RWPE2 (cell line): ENCODE results near the gene PCDHGA10.

Experiments used
- ATAC-seq: fragments of 200-7000 bp; cut with Tn5 transposase; 3 replicates; pipeline ENCODE4 v1.9.1; 2021; ENCODE audit warnings: low read depth
- DNase-seq: peaks from one replicate; pipeline ENCODE4 v3.0.0-alpha.2; 2020; ENCODE audit warnings: low spot score
- H3K27ac ChIP-seq: fragments of 450-650 bp; 2 replicates; pipeline ENCODE4 v1.5.1; 2017; ENCODE audit warnings: mild to moderate bottlenecking; ENCODE audit not compliant: poor library complexity, severe bottlenecking
- H3K27me3 ChIP-seq: fragments of 250-450 bp; sonication (Bioruptor Pico); 2 replicates; pipeline ENCODE4 v1.5.1; 2021; ENCODE audit warnings: mild to moderate bottlenecking, moderate library complexity; ENCODE audit not compliant: insufficient read depth, poor library complexity, severe bottlenecking
- H3K36me3 ChIP-seq: fragments of 250-450 bp; sonication (Bioruptor Pico); 2 replicates; pipeline ENCODE4 v1.5.1; 2020; ENCODE audit warnings: low read depth, mild to moderate bottlenecking, moderate library complexity
- H3K4me1 ChIP-seq: fragments of 250-450 bp; sonication (Bioruptor Pico); 2 replicates; pipeline ENCODE4 v1.5.1; 2021; ENCODE audit warnings: mild to moderate bottlenecking, moderate library complexity; ENCODE audit not compliant: insufficient read depth, poor library complexity, severe bottlenecking
- H3K4me3 ChIP-seq: fragments of 250-450 bp; sonication (Bioruptor Pico); 2 replicates; pipeline ENCODE4 v1.5.1; 2021; ENCODE audit warnings: mild to moderate bottlenecking, moderate library complexity; ENCODE audit not compliant: severe bottlenecking
- H3K9me3 ChIP-seq: fragments of 250-450 bp; sonication (Bioruptor Pico); 2 replicates; pipeline ENCODE4 v1.5.1; 2021; ENCODE audit warnings: mild to moderate bottlenecking, moderate library complexity; ENCODE audit not compliant: severe bottlenecking
- CTCF ChIP-seq: fragments of 450-650 bp; IDR thresholded peaks from one replicate; pipeline ENCODE4 v1.5.1; 2017; ENCODE audit warnings: mild to moderate bottlenecking, moderate library complexity; ENCODE audit not compliant: poor library complexity, severe bottlenecking

PCDHGA10 gene

GRCh38 chr5:141420855-141421488 lies 8.2 kb downstream of the PCDHGA10 start, which contains the start of gene PCDHGA11:
PCDHGA11 (plus strand) TSS chr5:141421051; CDS start chr5:141421228, 177 bp downstream.
- Histone ChIP-seq H3K9me3 (peaks cover 65% of the 10 kb centered on the region), H3K27ac (no peak within 1 kb of the TSS), H3K27me3 (no peaks in the 10 kb centered on the region), H3K36me3 (0 out of 2 replicates have a peak, but pooled peaks cover 5% of the 10 kb centered on the region), H3K4me1 (no peaks in the 10 kb centered on the region), H3K4me3 (no peak within 1 kb of the TSS)
- TF ChIP-seq CTCF: peak; percentile 49
- no peak for ATAC-seq
- no peak for DNase-seq

DNA sequence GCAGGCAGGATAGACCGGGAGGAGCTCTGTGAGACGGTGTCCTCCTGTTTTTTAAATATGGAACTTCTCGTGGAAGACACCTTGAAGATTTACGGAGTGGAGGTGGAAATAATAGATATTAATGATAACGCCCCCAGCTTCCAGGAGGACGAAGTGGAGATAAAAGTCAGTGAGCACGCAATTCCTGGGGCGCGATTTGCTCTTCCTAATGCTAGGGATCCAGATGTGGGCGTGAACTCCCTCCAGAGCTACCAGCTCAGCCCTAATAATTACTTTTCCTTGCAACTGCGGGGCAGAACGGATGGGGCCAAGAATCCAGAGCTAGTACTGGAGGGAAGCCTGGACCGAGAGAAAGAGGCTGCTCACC lies 8.7 kb downstream of the PCDHGA10 start:
- no peak for TF ChIP-seq CTCF
- Histone ChIP-seq H3K4me3 (no peak overlapping the region), H3K27ac (no peak overlapping the region), H3K27me3 (no peaks in the 10 kb centered on the region), H3K4me1 (no peaks in the 10 kb centered on the region), H3K36me3 (0 out of 2 replicates have a peak, but pooled peaks cover 5% of the 10 kb centered on the region), H3K9me3 (peaks cover 65% of the 10 kb centered on the region)
- no peak for ATAC-seq
- no peak for DNase-seq

DNA sequence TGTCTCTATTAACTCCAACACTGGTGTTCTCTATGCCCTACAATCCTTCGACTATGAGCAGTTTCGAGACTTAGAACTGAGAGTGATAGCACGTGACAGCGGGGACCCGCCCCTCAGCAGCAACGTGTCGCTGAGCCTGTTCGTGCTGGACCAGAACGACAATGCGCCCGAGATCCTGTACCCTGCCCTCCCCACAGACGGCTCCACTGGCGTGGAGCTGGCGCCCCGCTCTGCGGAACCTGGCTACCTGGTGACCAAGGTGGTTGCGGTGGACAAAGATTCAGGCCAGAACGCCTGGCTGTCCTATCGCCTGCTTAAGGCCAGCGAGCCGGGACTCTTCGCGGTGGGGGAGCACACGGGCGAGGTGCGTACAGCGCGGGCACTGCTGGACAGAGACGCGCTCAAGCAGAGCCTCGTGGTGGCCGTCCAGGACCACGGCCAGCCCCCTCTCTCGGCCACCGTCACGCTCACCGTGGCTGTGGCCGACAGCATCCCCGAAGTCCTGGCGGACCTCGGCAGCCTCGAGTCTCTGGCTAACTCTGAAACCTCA lies 10.0 kb downstream of the PCDHGA10 start:
- no peak for TF ChIP-seq CTCF
- H3K27me3 ChIP-seq: peaks cover 5% of the 10 kb centered on the region
- H3K36me3 ChIP-seq: no peaks in the 10 kb centered on the region
- H3K27ac ChIP-seq: no peak overlapping the region
- H3K4me3 ChIP-seq: no peak overlapping the region
- peaks cover 72% of the 10 kb centered on the region for H3K9me3 ChIP-seq
- DNase-seq (no peak), ATAC-seq (no peak)
- H3K4me1 ChIP-seq: no peaks in the 10 kb centered on the region

- DNase-seq (no peak), ATAC-seq (no peak)
- Histone ChIP-seq H3K9me3 (peaks cover 60% of the 10 kb centered on the region), H3K4me1 (no peaks in the 10 kb centered on the region), H3K4me3 (no peak overlapping the region), H3K27me3 (peaks cover 13% of the 10 kb centered on the region), H3K27ac (no peak overlapping the region), H3K36me3 (no peaks in the 10 kb centered on the region)
- no peak for TF ChIP-seq CTCF
Observed at GRCh38 chr5:141427783-141428426, 15.1 kb downstream of the PCDHGA10 start.
